SU-DHL-6 (cell line): ENCODE data around the gene NUDC.

Experiments
- H2AFZ ChIP-seq: fragments of 200-600 bp; sonication (generic); 2 replicates; pipeline ENCODE4 v1.6.1; 2014; ENCODE audit warnings: low read depth, mild to moderate bottlenecking, moderate library complexity, mixed read lengths, antibody characterized with exemption, low read length; ENCODE audit not compliant: severe bottlenecking
- H3F3A ChIP-seq: fragments of 200-600 bp; shearing (Covaris generic); 2 replicates; pipeline ENCODE4 v1.6.0; 2016; ENCODE audit warnings: antibody characterized with exemption, mild to moderate bottlenecking; ENCODE audit not compliant: insufficient read depth
- H3K27ac ChIP-seq: fragments of 200-600 bp; sonication (generic); 2 replicates; pipeline ENCODE4 v1.5.1; 2016; ENCODE audit warnings: low read depth, mild to moderate bottlenecking, low read length, moderate library complexity, mixed read lengths
- H3K27me3 ChIP-seq: fragments of 200-600 bp; sonication (generic), shearing (Covaris generic); 2 replicates; pipeline ENCODE4 v1.6.0; 2014; ENCODE audit warnings: mild to moderate bottlenecking, low read length
- H3K36me3 ChIP-seq: fragments of 200-600 bp; sonication (generic); 2 replicates; pipeline ENCODE4 v1.6.1; 2014; ENCODE audit warnings: mild to moderate bottlenecking, low read length, mixed read lengths
- H3K4me2 ChIP-seq: fragments of 300-600, 200-600 bp; shearing (Covaris generic), sonication (generic); 2 replicates; pipeline ENCODE4 v1.6.0; 2014; ENCODE audit warnings: low read length, low read depth, mild to moderate bottlenecking; ENCODE audit not compliant: poor library complexity, severe bottlenecking
- H3K4me3 ChIP-seq: fragments of 200-600 bp; sonication (generic); 2 replicates; pipeline ENCODE4 v1.5.1; 2014; ENCODE audit warnings: antibody characterized with exemption, low read length, mild to moderate bottlenecking, mixed read lengths; ENCODE audit not compliant: insufficient read depth, poor library complexity, severe bottlenecking
- H3K79me2 ChIP-seq: fragments of 200-600 bp; sonication (generic); 2 replicates; pipeline ENCODE4 v1.6.1; 2014; ENCODE audit warnings: mild to moderate bottlenecking, low read length, moderate library complexity; ENCODE audit not compliant: insufficient read depth
- H3K9ac ChIP-seq: fragments of 200-600 bp; sonication (generic); 2 replicates; pipeline ENCODE4 v1.7.0; 2014; ENCODE audit warnings: mild to moderate bottlenecking, low read length
- H3K9me2 ChIP-seq: fragments of 200-600 bp; sonication (generic); replicated peaks from 2 replicates; pipeline ENCODE4 v1.6.1; 2014; ENCODE audit warnings: low read length; ENCODE audit not compliant: insufficient read depth
- H3K9me3 ChIP-seq: fragments of 200-600 bp; sonication (generic); 2 replicates; pipeline ENCODE4 v1.6.1; 2014; ENCODE audit warnings: low read length, mixed read lengths; ENCODE audit not compliant: insufficient read depth
- H4K20me1 ChIP-seq: fragments of 200-600 bp; sonication (generic); 2 replicates; pipeline ENCODE4 v1.6.1; 2014; ENCODE audit warnings: low read depth, mild to moderate bottlenecking, antibody characterized with exemption, low read length, moderate library complexity, mixed read lengths
- CTCF ChIP-seq: fragments of 200-600 bp; sonication (generic); IDR thresholded peaks from one replicate; pipeline ENCODE4 v1.5.1; 2017; ENCODE audit warnings: antibody characterized with exemption, mild to moderate bottlenecking, low read length, moderate library complexity; ENCODE audit not compliant: insufficient read depth, poor library complexity, severe bottlenecking
- EZH2phosphoT487 ChIP-seq: fragments of 200-600 bp; sonication (generic), shearing (Covaris generic); conservative IDR thresholded peaks from 2 replicates; pipeline ENCODE4 v1.6.1; 2018; ENCODE audit warnings: mild to moderate bottlenecking, antibody characterized with exemption, low read length, moderate library complexity, mixed read lengths

NUDC gene

GRCh38 chr1:26900001-26900814, 21.3 kb upstream of the NUDC start, which contains the start of gene GPATCH3:
GPATCH3 (minus strand) TSS chr1:26900467; CDS start chr1:26900442, 25 bp downstream.
- H3K79me2 ChIP-seq = peaks cover 14% of the 10 kb centered on the region
- peak within 1 kb of the TSS; percentile 50 for H3K27ac ChIP-seq
- H3K4me3 ChIP-seq = peak within 1 kb of the TSS; percentile 83

GRCh38 chr1:26900815-26901511, 20.6 kb upstream of the NUDC start:
- peak overlapping the region; percentile 80 for H3K9ac ChIP-seq
- peak overlapping the region; percentile 83 for H3K4me3 ChIP-seq
- TF ChIP-seq CTCF = no peak
- no peak for TF ChIP-seq EZH2phosphoT487
- no peak overlapping the region for H3K27ac ChIP-seq
- no peaks in the 10 kb centered on the region for H4K20me1 ChIP-seq
- no peaks in the 10 kb centered on the region for H3K27me3 ChIP-seq
- H3F3A ChIP-seq = peaks cover 5% of the 10 kb centered on the region; the same call in 1 of the 2 replicates
- H3K79me2 ChIP-seq = peaks cover 14% of the 10 kb centered on the region
- peak overlapping the region; percentile 62 for H2AFZ ChIP-seq
- no peaks in the 10 kb centered on the region for H3K36me3 ChIP-seq
- no peaks in the 10 kb centered on the region for H3K9me2 ChIP-seq
- peak overlapping the region; percentile 63 for H3K4me2 ChIP-seq
- no peaks in the 10 kb centered on the region for H3K9me3 ChIP-seq

More at GRCh38 chr1:26900001-26900814, 21.3 kb upstream of the NUDC start, which contains the start of gene GPATCH3:
- H2AFZ ChIP-seq = peak within 1 kb of the TSS; percentile 62
- H3K9me2 ChIP-seq = no peaks in the 10 kb centered on the region
- no peak for TF ChIP-seq CTCF
- no peaks in the 10 kb centered on the region for H3K27me3 ChIP-seq
- peak within 1 kb of the TSS; percentile 63 for H3K4me2 ChIP-seq
- no peaks in the 10 kb centered on the region for H3K9me3 ChIP-seq
- H3K9ac ChIP-seq = peak within 1 kb of the TSS; percentile 80
- peaks cover 5% of the 10 kb centered on the region; the same call in 1 of the 2 replicates for H3F3A ChIP-seq
- no peaks in the 10 kb centered on the region for H3K36me3 ChIP-seq
- no peaks in the 10 kb centered on the region for H4K20me1 ChIP-seq

GRCh38 chr1:26907071-26907917, 14.2 kb upstream of the NUDC start:
- Histone ChIP-seq H3K4me2 (no peak overlapping the region), H3K79me2 (no peaks in the 10 kb centered on the region), H4K20me1 (no peaks in the 10 kb centered on the region), H3K9me3 (no peaks in the 10 kb centered on the region), H3F3A (peaks cover 5% of the 10 kb centered on the region; the same call in 1 of the 2 replicates), H3K27me3 (no peaks in the 10 kb centered on the region), H3K4me3 (no peak overlapping the region), H3K9ac (no peak overlapping the region), H3K9me2 (no peaks in the 10 kb centered on the region), H3K36me3 (no peaks in the 10 kb centered on the region), H2AFZ (no peak overlapping the region), H3K27ac (no peak overlapping the region)
- TF ChIP-seq CTCF (no peak), EZH2phosphoT487 (no peak)
